BLaER1 treated with 17β-estradiol and CSF1 and Interleukin-3, amounts not matched to agents 10 nM and 100 nM (cell line): Measurements from ENCODE around the gene SLC2A3.
"Not testable (repeated sequence)": the region's sequence is repeated elsewhere in the genome, so short reads cannot be mapped to it uniquely, and the experiment has no call there.

Experiments
- H3K27ac ChIP-seq, 11 experiments: shearing (Covaris generic); formaldehyde crosslinking; 2 replicates each; pipeline ENCODE4 v1.8.1; 2022
- H3K27me3 ChIP-seq, 11 experiments: shearing (Covaris generic); formaldehyde crosslinking; 2 replicates each; pipeline ENCODE4 v1.8.1; 2022
- H3K36me3 ChIP-seq, 11 experiments: shearing (Covaris generic); formaldehyde crosslinking; 2 replicates each; pipeline ENCODE4 v1.8.1; 2022
- H3K4me1 ChIP-seq, 10 experiments: shearing (Covaris generic); formaldehyde crosslinking; 2 replicates each; pipeline ENCODE4 v1.8.1; 2022
- H3K4me2 ChIP-seq, 11 experiments: shearing (Covaris generic); formaldehyde crosslinking; 2 replicates each; pipeline ENCODE4 v1.8.1; 2022
- H3K4me3 ChIP-seq, 10 experiments: shearing (Covaris generic); formaldehyde crosslinking; 2 replicates each; pipeline ENCODE4 v1.8.1; 2022
- H3K9ac ChIP-seq, 11 experiments: shearing (Covaris generic); formaldehyde crosslinking; 2 replicates each; pipeline ENCODE4 v1.8.1; 2022
- H3K9me3 ChIP-seq, 11 experiments: shearing (Covaris generic); formaldehyde crosslinking; replicated peaks in 1 of 11; 2 replicates each; pipeline ENCODE4 v1.8.1; 2022
- H4K20me1 ChIP-seq, 11 experiments: shearing (Covaris generic); formaldehyde crosslinking; 2 replicates each; pipeline ENCODE4 v1.8.1; 2022
- Cebpa-rat ChIP-seq, 11 experiments: shearing (Covaris generic); IDR thresholded peaks; 2 replicates each; pipeline ENCODE4 v1.8.1; 2022

The SLC2A3 gene

GRCh38 chr12:7959701-7960121, 23.7 kb upstream of the SLC2A3 start:
- Histone ChIP-seq H3K4me3 (peak overlapping the region; percentile 60 to 75 (median 64)), H3K9me3 (peaks cover 0 to 12% (median 5%) of the 10 kb centered on the region in 11 experiments; a peak in 7 of 22 replicates), H3K27me3 (no peaks in the 10 kb centered on the region), H3K4me1 (peaks cover 61 to 69% (median 64%) of the 10 kb centered on the region in 10 experiments), H3K36me3 (peaks cover 0 to 13% (median 4%) of the 10 kb centered on the region in 11 experiments; a peak in 7 of 22 replicates), H3K4me2 (peak overlapping the region; percentile 82 to 98 (median 92)), H4K20me1 (no peaks in the 10 kb centered on the region), H3K9ac (peak overlapping the region; percentile 82 to 92 (median 87)), H3K27ac (peak overlapping the region; percentile 81 to 100 (median 96))
- TF ChIP-seq Cebpa-rat (IDR thresholded peaks at IDR 0.05): peak in 8 of 11 experiments; percentile 59 to 94 (median 73); a peak in 14 of 22 replicates

DNA sequence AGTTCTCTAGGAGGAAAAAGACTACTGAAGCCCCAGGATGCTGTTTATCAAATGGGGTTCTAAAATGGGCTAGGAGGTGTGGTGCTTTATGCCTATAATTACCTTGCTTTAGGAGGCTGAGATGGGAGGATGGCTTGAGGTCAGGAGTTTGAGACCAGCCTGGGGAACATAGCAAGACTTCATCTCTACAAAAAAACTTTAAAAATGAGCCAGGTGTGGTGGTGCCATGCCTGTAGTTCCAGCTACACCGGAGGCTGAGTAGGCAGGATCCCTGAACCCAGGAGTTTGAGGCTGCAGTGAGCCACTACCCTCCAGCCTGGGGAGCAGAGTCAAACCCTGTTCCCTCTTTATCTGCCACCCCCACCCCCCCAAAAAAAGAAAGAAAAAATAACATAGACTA, 23.3 kb upstream of the SLC2A3 start:
- Histone ChIP-seq H3K4me2 (peak overlapping the region; percentile 82 to 98 (median 92)), H3K4me3 (peak overlapping the region; percentile 60 to 75 (median 64); a peak in 19 of 20 replicates), H3K27ac (peak overlapping the region; percentile 81 to 100 (median 96)), H3K9me3 (peaks cover 0 to 12% (median 5%) of the 10 kb centered on the region in 11 experiments; a peak in 7 of 22 replicates), H4K20me1 (no peaks in the 10 kb centered on the region), H3K36me3 (peaks cover 0 to 9% (median 0%) of the 10 kb centered on the region in 11 experiments; a peak in 3 of 22 replicates), H3K9ac (peak overlapping the region; percentile 82 to 92 (median 87)), H3K4me1 (peaks cover 56 to 65% (median 60%) of the 10 kb centered on the region in 10 experiments), H3K27me3 (no peaks in the 10 kb centered on the region)
- no peak for TF ChIP-seq Cebpa-rat (IDR thresholded peaks at IDR 0.05)

- not testable (repeated sequence) for H3K4me2 ChIP-seq, H3K27me3 ChIP-seq, H4K20me1 ChIP-seq, H3K27ac ChIP-seq, H3K9ac ChIP-seq, H3K4me3 ChIP-seq, H3K36me3 ChIP-seq
- Histone ChIP-seq H3K9me3 (peaks cover 0 to 12% (median 5%) of the 10 kb centered on the region in 11 experiments; a peak in 7 of 22 replicates), H3K4me1 (peaks cover 22 to 35% (median 28%) of the 10 kb centered on the region in 10 experiments)
These were observed 18.9 kb upstream of the SLC2A3 start for GRCh38 chr12:7954877-7955276.

DNA sequence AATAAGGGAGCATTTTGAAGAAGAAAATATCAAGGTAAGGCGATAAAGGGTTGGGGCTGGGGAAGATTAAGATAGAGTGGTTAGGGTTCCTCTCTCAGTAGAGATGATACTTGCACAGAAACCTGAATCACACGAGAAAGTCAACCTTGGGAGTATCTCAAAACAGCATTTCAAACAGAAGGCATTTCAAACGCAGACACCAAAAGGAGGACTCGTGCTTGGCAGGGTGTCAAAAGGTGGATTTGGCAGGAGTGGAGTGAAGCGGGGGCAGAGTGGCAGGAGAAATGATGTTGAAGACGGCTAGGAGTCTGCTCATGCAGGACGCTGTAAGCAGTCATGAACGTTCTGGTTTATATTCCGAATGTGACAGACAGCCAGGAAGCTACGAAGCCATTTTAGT, 18.4 kb upstream of the SLC2A3 start:
- not testable (repeated sequence) for H3K9ac ChIP-seq, H3K4me3 ChIP-seq, H4K20me1 ChIP-seq, H3K4me2 ChIP-seq, H3K27me3 ChIP-seq, H3K36me3 ChIP-seq, H3K27ac ChIP-seq
- Histone ChIP-seq H3K9me3 (peaks cover 0 to 12% (median 5%) of the 10 kb centered on the region in 11 experiments; a peak in 7 of 22 replicates), H3K4me1 (peaks cover 18 to 35% (median 24%) of the 10 kb centered on the region in 10 experiments)

DNA sequence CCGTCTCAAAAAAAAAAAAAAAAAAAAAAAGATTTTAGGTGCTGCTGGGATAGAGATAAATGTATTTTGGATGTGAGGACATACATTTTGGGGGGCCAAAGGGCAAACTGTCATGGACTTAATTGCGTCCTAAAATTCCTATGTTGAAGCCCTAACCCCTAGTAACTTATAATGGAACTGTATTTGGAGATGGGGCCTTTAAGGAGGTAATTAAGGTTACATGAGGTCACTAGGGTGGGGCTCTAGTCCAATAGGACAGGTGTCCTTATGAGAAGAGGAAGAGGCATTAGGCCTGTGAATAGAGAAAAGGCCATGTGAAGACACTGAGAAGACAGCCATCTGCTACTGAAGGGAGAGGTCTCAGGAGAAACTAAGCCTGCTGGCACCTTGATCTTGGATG, 17.9 kb upstream of the SLC2A3 start:
- H3K4me3 ChIP-seq, H3K4me2 ChIP-seq, H3K27me3 ChIP-seq, H4K20me1 ChIP-seq, H3K27ac ChIP-seq, H3K36me3 ChIP-seq, H3K9ac ChIP-seq: not testable (repeated sequence)
- Histone ChIP-seq H3K9me3 (peaks cover 0 to 12% (median 5%) of the 10 kb centered on the region in 11 experiments; a peak in 7 of 22 replicates), H3K4me1 (peaks cover 13 to 35% (median 21%) of the 10 kb centered on the region in 10 experiments)

DNA sequence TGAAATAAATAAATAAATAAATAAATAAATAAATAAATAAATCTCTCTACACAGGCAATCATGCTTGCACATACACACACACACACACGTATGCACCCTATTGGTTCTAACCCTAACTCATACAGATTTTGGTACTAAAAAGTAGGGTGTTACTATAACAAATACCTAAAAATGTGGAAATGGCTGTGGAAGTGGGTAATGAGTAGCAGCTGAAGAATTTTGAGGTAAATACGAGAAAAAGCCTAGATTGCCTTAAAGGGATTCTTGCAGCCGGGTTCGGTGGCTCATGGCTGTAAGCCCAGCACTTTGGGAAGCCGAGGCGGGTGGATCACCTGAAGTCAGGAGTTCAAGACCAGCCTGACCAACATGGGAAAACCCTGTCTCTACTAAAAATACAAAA, 15.7 kb upstream of the SLC2A3 start:
- Histone ChIP-seq H3K9me3 (peaks cover 0 to 12% (median 3%) of the 10 kb centered on the region in 11 experiments; a peak in 7 of 22 replicates), H3K27ac (no peak overlapping the region), H3K4me3 (no peak overlapping the region), H4K20me1 (no peaks in the 10 kb centered on the region), H3K9ac (no peak overlapping the region), H3K4me1 (peaks cover 0 to 29% (median 16%) of the 10 kb centered on the region in 10 experiments; a peak in 16 of 20 replicates), H3K27me3 (no peaks in the 10 kb centered on the region), H3K4me2 (no peak overlapping the region), H3K36me3 (no peaks in the 10 kb centered on the region)
- TF ChIP-seq Cebpa-rat (IDR thresholded peaks at IDR 0.05): no peak

DNA sequence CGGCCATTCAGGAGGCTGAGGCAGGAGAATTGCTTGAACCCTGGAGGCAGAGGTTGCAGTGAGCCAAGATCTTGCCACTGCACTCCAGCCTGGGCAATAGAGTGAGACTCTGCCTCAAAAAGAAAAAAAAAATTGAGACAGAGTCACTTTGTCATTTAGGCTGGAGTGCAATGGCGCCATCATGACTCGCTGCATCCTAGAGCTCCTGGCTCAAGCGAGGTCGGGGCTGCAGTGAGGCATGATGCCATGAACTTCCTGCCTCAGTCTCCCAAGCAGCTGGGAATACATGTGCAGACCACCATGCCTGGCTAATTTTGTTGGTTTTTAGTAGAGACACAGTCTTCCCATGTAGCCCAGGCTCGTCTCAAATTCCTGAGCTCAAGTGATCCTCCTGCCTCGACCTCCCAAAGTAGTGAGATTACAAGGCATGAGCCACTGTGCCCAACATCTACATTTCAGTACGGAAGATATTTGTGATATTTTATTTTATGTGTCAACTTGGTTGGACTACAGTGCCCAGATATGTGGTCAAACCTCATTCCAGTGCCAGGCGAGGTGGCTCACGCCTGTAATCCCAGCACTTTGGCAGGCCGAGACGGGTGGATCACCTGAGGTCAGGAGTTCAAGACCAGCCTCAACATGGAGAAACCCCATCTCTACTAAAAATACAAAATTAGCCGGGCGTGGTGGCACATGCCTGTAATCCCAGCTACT, 14.4 kb upstream of the SLC2A3 start:
- H4K20me1 ChIP-seq, H3K27ac ChIP-seq, H3K36me3 ChIP-seq, H3K9ac ChIP-seq, H3K27me3 ChIP-seq, H3K4me3 ChIP-seq, H3K9me3 ChIP-seq: not testable (repeated sequence)
- H3K4me2 ChIP-seq: peak overlapping the region in 7 of 11 experiments; percentile 4 to 47 (median 17); a peak in 7 of 22 replicates
- peaks cover 0 to 29% (median 16%) of the 10 kb centered on the region in 10 experiments; a peak in 16 of 20 replicates for H3K4me1 ChIP-seq

- TF ChIP-seq Cebpa-rat (IDR thresholded peaks at IDR 0.05): no peak
- Histone ChIP-seq H3K9ac (peak overlapping the region in 2 of 11 experiments; percentile 19 to 45; a peak in 2 of 22 replicates), H3K9me3 (no peaks in the 10 kb centered on the region), H3K36me3 (no peaks in the 10 kb centered on the region), H3K27ac (peak overlapping the region in 5 of 11 experiments; percentile 4 to 66 (median 35); a peak in 8 of 22 replicates), H3K4me2 (peak overlapping the region in 7 of 11 experiments; percentile 36 to 73 (median 51); a peak in 11 of 22 replicates), H4K20me1 (no peaks in the 10 kb centered on the region), H3K4me3 (no peak overlapping the region), H3K4me1 (peaks cover 0 to 29% (median 16%) of the 10 kb centered on the region in 10 experiments; a peak in 16 of 20 replicates), H3K27me3 (no peaks in the 10 kb centered on the region)
These were observed 12.7 kb upstream of the SLC2A3 start for GRCh38 chr12:7948589-7949260.

DNA sequence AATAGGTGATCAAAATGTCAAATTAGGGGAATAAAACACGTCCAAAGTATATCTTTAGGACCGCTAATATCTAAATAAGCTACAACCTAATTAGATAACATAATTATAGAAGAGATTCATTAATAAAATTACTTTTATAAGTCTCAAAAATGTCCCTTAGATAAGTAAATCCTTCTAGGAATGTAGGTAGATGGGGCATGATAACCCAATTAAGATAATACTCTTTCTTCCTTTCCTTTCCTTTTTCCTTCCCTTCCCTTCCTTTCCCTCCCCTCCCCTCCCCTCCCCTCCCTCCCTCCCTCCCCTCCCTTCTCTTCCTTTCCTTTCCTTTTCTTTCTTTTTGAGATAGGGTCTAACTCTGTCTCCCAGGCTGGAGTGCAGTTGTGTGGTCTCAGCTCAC, 11.0 kb upstream of the SLC2A3 start:
- H3K4me1 ChIP-seq: peaks cover 0 to 29% (median 16%) of the 10 kb centered on the region in 10 experiments; a peak in 16 of 20 replicates

DNA sequence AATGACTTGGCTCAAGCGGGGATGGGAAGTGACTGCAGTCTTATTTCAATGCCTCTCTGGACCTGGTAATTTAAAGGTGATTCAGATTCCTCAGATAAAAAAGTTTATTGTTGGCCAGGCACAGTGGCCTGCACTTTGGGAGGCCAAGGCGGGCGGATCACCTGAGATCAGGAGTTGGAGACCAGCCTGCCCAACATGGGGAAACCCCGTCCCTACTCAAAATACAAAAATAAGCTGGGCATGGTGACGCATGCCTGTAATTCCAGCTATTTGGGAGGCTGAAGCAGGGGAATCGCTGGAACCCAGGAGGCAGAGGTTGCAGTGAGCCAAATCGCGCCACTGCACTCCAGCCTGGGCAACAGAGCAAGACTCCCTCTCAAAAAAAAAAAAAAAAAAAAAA, 8.8 kb upstream of the SLC2A3 start:
- not testable (repeated sequence) for H3K36me3 ChIP-seq, H3K27ac ChIP-seq, H3K4me2 ChIP-seq, H3K27me3 ChIP-seq, H4K20me1 ChIP-seq, H3K9ac ChIP-seq, H3K4me3 ChIP-seq, H3K9me3 ChIP-seq
- H3K4me1 ChIP-seq: peaks cover 0 to 22% (median 13%) of the 10 kb centered on the region in 10 experiments; a peak in 13 of 20 replicates

More for the DNA sequence above, 11.0 kb upstream of the SLC2A3 start:
- Histone ChIP-seq H3K9me3 (no peaks in the 10 kb centered on the region), H3K27ac (no peak overlapping the region), H3K27me3 (no peaks in the 10 kb centered on the region), H3K36me3 (no peaks in the 10 kb centered on the region), H3K4me3 (no peak overlapping the region), H3K4me2 (no peak overlapping the region), H4K20me1 (no peaks in the 10 kb centered on the region), H3K9ac (no peak overlapping the region)
- no peak for TF ChIP-seq Cebpa-rat (IDR thresholded peaks at IDR 0.05)
